GM23338 (cell line): ENCODE data around the gene PER2.

Source experiments
- CREB1 ChIP-seq: fragments of 250-450 bp; sonication (Bioruptor Pico); IDR thresholded peaks from 2 replicates; pipeline ENCODE4 v1.5.0; 2020; ENCODE audit warnings: low read depth, mild to moderate bottlenecking, moderate library complexity
- EZH2 ChIP-seq: fragments of 200-600 bp; sonication (generic); IDR thresholded peaks from one replicate; pipeline ENCODE4 v1.8.0; 2017; ENCODE audit warnings: antibody characterized with exemption, mild to moderate bottlenecking, low read depth; ENCODE audit not compliant: unreplicated experiment
- EZH2phosphoT487 ChIP-seq: fragments of 200-600 bp; sonication (generic); IDR thresholded peaks from one replicate; pipeline ENCODE4 v1.8.1; 2018; ENCODE audit warnings: antibody characterized with exemption; ENCODE audit not compliant: unreplicated experiment
- POLR2AphosphoS5 ChIP-seq: IDR thresholded peaks from 2 replicates; pipeline ENCODE4 v1.6.1; 2016; ENCODE audit warnings: antibody characterized with exemption, low read depth
- TF ChIP-seq, protein P1 (sequence below), 2 experiments: fragments of 200-600 bp in 1 of 2; sonication (generic) in 1 of 2; conservative IDR thresholded peaks; 2 replicates each; pipeline versions ENCODE4 v1.5.1 to v1.6.1; 2016 to 2017; ENCODE audit warnings: antibody characterized with exemption in 2 of 2, low read depth in 2 of 2, mild to moderate bottlenecking in 2 of 2, moderate library complexity in 1 of 2
- TF ChIP-seq, protein P2 (sequence below): IDR thresholded peaks from 2 replicates; pipeline ENCODE4 v1.6.1; 2016; ENCODE audit warnings: antibody characterized with exemption

DNA sequence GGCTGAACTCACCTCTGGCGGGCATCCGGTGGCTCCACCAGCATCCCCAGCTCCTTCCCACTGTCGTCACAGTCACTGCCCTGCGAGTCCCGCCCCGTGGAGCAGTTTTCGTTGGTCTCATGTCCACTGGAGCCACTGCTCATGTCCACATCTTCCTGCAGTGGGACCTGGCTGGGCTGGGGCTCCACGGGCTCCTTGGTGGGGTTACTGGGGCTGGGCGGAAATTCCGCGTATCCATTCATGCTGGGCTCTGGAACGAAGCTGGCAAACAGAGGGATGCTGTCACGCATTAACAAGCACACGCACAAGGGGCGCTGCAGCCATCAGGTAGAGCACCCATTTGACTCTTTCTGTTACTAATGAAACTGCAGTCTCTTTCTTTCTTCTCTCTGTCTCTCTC, 10.7 kb downstream of the PER2 start:
- TF ChIP-seq, protein P1, sequence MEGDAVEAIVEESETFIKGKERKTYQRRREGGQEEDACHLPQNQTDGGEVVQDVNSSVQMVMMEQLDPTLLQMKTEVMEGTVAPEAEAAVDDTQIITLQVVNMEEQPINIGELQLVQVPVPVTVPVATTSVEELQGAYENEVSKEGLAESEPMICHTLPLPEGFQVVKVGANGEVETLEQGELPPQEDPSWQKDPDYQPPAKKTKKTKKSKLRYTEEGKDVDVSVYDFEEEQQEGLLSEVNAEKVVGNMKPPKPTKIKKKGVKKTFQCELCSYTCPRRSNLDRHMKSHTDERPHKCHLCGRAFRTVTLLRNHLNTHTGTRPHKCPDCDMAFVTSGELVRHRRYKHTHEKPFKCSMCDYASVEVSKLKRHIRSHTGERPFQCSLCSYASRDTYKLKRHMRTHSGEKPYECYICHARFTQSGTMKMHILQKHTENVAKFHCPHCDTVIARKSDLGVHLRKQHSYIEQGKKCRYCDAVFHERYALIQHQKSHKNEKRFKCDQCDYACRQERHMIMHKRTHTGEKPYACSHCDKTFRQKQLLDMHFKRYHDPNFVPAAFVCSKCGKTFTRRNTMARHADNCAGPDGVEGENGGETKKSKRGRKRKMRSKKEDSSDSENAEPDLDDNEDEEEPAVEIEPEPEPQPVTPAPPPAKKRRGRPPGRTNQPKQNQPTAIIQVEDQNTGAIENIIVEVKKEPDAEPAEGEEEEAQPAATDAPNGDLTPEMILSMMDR (conservative IDR thresholded peaks at IDR 0.05; ENCODE audit: low read depth in 2 of 2): peak; percentile 61 to 62
- no peak for TF ChIP-seq CREB1 (CRISPR knock-in tag)
- no peak for TF ChIP-seq POLR2AphosphoS5
- no peak for TF ChIP-seq EZH2
- TF ChIP-seq EZH2phosphoT487: no peak
- TF ChIP-seq, protein P2, sequence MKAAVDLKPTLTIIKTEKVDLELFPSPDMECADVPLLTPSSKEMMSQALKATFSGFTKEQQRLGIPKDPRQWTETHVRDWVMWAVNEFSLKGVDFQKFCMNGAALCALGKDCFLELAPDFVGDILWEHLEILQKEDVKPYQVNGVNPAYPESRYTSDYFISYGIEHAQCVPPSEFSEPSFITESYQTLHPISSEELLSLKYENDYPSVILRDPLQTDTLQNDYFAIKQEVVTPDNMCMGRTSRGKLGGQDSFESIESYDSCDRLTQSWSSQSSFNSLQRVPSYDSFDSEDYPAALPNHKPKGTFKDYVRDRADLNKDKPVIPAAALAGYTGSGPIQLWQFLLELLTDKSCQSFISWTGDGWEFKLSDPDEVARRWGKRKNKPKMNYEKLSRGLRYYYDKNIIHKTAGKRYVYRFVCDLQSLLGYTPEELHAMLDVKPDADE: no peak
